CD1c-positive myeloid dendritic cell (primary cell): ENCODE results near the gene AKR1C8.

ENCODE experiments used
- DNase-seq: peaks from one replicate; pipeline ENCODE4 v3.0.0-alpha.2; 2016; ENCODE audit errors: extremely low spot score

Gene AKR1C8

GRCh38 chr10:5108658-5109416 is 76.1 kb downstream of the AKR1C8 start:
- no peak for DNase-seq

DNA sequence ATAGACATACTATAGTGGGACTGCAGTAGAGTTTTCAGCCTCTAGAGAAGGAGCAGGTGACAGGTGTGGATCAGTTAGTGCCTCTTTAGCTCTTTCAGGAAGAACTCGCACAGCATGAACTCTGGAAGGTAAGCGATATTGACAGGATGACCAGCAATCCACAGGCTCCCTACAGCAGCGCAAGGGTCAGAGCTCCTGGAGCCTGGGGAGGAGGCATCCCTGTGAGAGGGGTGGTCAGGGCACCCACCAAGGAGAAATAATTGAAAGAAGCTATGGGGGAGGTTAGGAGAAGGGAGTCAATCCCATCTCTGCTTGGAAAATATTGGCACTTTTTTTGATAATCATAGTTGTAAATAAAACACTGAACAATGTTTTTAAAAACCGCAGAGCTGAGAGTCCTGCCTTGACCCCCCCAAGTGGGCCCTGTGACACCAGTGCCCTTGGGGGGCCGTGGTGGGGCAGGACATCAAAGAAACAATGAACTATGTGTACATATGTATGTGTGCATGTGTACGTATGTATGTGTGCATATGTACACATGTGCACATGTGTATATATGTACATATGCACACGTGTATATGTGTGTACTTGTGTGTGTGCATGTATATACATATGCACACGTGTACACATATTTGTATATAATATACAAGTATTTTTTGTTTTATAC is 77.0 kb downstream of the AKR1C8 start:
- DNase-seq = no peak

- DNase-seq = no peak
Observed at GRCh38 chr10:5106553-5106952, 78.4 kb downstream of the AKR1C8 start.

- no peak for DNase-seq
Observed at GRCh38 chr10:5105626-5106025, 79.3 kb downstream of the AKR1C8 start.
